GM12874 (cell line): ENCODE measurements around the gene MFSD1.

Source experiments
- CTCF ChIP-seq: IDR thresholded peaks from 2 replicates; pipeline ENCODE4 v1.5.1; 2011; ENCODE audit warnings: low read depth, mild to moderate bottlenecking, control low read depth, low read length, moderate library complexity; ENCODE audit not compliant: insufficient read depth

The MFSD1 gene

GRCh38 chr3:158821847-158822246 is 20.0 kb downstream of the MFSD1 start:
- TF ChIP-seq CTCF: no peak

DNA sequence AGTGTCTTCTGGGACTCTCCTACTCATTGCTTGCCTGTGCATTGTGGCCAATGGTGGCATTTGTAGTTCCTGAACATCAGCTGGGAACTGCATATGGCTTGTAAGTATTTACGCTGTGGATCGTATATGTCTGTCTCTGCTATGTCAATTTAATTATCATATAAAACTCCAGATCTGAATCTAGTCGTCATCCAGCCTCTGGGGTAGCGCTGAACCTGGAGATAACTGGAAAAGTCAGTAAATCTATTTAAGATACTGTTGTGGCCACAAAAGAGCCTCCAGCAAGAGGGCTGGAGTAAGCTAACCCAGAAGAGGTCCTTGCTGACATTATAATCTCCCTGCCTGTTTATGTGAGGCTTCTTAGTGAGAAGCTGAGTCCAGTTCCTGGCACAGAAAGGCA is 21.6 kb downstream of the MFSD1 start:
- TF ChIP-seq CTCF: no peak

DNA sequence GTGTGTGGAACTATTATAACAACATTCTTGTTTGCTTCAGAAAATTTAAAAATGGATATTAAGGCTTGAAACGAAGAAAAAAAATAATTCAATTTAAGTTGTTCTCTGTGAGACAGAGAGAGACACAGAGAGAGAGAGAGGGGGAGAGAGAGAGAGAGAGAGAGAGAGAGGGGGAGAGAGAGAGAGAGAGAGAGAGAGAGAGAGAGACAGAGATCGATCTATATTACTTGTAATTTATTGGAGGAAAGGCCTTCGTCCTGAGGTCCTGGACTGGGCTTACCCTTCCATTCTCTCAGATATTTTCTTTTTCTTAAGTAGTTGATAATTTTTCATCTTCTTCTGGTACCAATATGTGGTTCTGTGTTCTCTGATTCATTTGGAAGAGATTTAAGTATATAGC is 25.9 kb downstream of the MFSD1 start:
- TF ChIP-seq CTCF: no peak

- TF ChIP-seq CTCF: no peak
Observed at GRCh38 chr3:158830391-158830790, 28.5 kb downstream of the MFSD1 start.

DNA sequence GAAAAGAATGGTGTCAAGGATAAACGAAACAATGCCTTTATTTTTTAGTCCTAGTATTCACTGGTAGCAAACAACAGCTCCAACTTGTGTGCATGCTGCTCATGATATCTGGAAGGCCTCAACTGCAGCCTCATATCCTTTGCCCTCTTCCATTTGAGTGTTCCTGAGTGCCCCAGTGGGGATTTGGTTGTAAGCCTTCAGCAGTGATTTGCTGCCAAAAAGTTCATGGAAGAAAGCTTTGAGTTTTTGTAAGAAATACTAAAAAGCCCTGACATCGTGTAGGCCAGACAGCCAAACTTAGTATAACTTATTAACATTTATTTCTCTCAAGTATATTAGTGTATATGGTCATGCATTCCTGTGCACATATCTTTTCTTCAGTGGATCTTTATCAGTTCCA is 30.0 kb downstream of the MFSD1 start:
- no peak for TF ChIP-seq CTCF

GRCh38 chr3:158835631-158836030 is 33.8 kb downstream of the MFSD1 start:
- TF ChIP-seq CTCF: no peak

GRCh38 chr3:158836312-158836711 is 34.5 kb downstream of the MFSD1 start:
- no peak for TF ChIP-seq CTCF

DNA sequence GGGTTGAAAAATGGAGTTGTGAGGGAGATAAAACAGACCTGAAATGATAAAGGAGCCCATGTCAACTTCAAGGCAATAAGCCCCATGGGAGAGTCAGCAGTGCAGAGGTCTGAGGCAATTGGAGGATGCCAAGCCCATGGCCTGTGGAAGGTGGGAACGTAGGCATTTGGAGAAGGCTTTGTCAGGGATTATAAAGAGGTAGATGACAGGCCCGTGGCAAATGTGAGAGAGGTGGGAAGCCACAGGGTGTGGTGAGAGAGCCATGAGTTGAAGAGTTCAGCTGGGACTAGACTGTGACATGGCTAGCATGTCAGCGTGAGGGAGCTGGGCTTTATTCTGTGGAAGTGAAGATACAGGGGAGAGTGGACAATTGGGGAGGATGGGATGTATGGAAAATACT is 35.4 kb downstream of the MFSD1 start:
- TF ChIP-seq CTCF: no peak
